ENCODE data around the gene EBF3. TPM values are rescaled to one million over a fixed set of nuclear protein-coding genes. Genes with fewer than 3 reads are reported as not detected.

EBF3 gene
- total and polyA plus RNA-seq, 4 donors: 0.13 to 23.3 (median 4.3) TPM

GRCh38 chr10:129908406-129908805 is 55.7 kb downstream of the EBF3 start:
- Histone ChIP-seq H3K9me3 (ENCODE audit: control insufficient read depth, low read length) (no peaks in the 10 kb centered on the region), H3K4me1 (ENCODE audit: control insufficient read depth in 1 of 2, insufficient read depth in 2 of 2, low read length in 2 of 2) (no peaks in the 10 kb centered on the region), H3K27ac (ENCODE audit: low read depth in 1 of 2, low read length in 2 of 2) (no peak overlapping the region), H3K4me3 (ENCODE audit: low read length in 2 of 2) (no peak overlapping the region), H3K27me3 (ENCODE audit: control insufficient read depth in 1 of 2, insufficient read depth in 2 of 2, low read length in 1 of 2) (no peaks in the 10 kb centered on the region), H3K36me3 (ENCODE audit: control insufficient read depth in 1 of 2, insufficient read depth in 2 of 2, low read length in 1 of 2) (no peaks in the 10 kb centered on the region)
- DNase-seq (no peak), ATAC-seq (ENCODE audit: low FRiP score) (no peak)
- 94 to 95% methylated on average over 15 of the region's 15 CpGs for WGBS, 2 donors
- intact Hi-C loops (cut with DNase I): no loop called here

GRCh38 chr10:129905553-129905952 is 58.5 kb downstream of the EBF3 start:
- intact Hi-C loops (cut with DNase I): no loop called here
- ATAC-seq (ENCODE audit: low FRiP score) (no peak), DNase-seq (no peak)
- Histone ChIP-seq H3K36me3 (ENCODE audit: control insufficient read depth in 1 of 2, insufficient read depth in 2 of 2, low read length in 1 of 2) (no peaks in the 10 kb centered on the region), H3K9me3 (ENCODE audit: control insufficient read depth, low read length) (no peaks in the 10 kb centered on the region), H3K4me1 (ENCODE audit: control insufficient read depth in 1 of 2, insufficient read depth in 2 of 2, low read length in 2 of 2) (no peaks in the 10 kb centered on the region), H3K4me3 (ENCODE audit: low read length in 2 of 2) (no peak overlapping the region), H3K27me3 (ENCODE audit: control insufficient read depth in 1 of 2, insufficient read depth in 2 of 2, low read length in 1 of 2) (no peaks in the 10 kb centered on the region), H3K27ac (ENCODE audit: low read depth in 1 of 2, low read length in 2 of 2) (no peak overlapping the region)
- WGBS, 2 donors: 83% methylated on average over 12 of the region's 12 CpGs

- no peak overlapping the region for H3K27ac ChIP-seq (ENCODE audit: low read depth in 1 of 2, low read length in 2 of 2)
- H3K36me3 ChIP-seq (ENCODE audit: control insufficient read depth in 1 of 2, insufficient read depth in 2 of 2, low read length in 1 of 2): no peaks in the 10 kb centered on the region
- ATAC-seq (ENCODE audit: low FRiP score) (no peak), DNase-seq (no peak)
- H3K4me3 ChIP-seq (ENCODE audit: low read length in 2 of 2): no peak overlapping the region
- intact Hi-C loops (cut with DNase I): no loop called here
- no peaks in the 10 kb centered on the region for H3K9me3 ChIP-seq (ENCODE audit: control insufficient read depth, low read length)
- no peaks in the 10 kb centered on the region for H3K27me3 ChIP-seq (ENCODE audit: control insufficient read depth in 1 of 2, insufficient read depth in 2 of 2, low read length in 1 of 2)
- H3K4me1 ChIP-seq (ENCODE audit: control insufficient read depth in 1 of 2, insufficient read depth in 2 of 2, low read length in 2 of 2): no peaks in the 10 kb centered on the region
- 89 to 95% methylated on average over 2 of the region's 2 CpGs for WGBS, 2 donors
Measured at GRCh38 chr10:129904323-129904722, 59.8 kb downstream of the EBF3 start.

- H3K4me1 ChIP-seq (ENCODE audit: control insufficient read depth in 1 of 2, insufficient read depth in 2 of 2, low read length in 2 of 2): no peaks in the 10 kb centered on the region
- DNase-seq: no peak
- H3K27me3 ChIP-seq (ENCODE audit: control insufficient read depth in 1 of 2, insufficient read depth in 2 of 2, low read length in 1 of 2): no peaks in the 10 kb centered on the region
- intact Hi-C loops (cut with DNase I): no loop called here
- H3K9me3 ChIP-seq (ENCODE audit: control insufficient read depth, low read length): no peaks in the 10 kb centered on the region
- H3K36me3 ChIP-seq (ENCODE audit: control insufficient read depth in 1 of 2, insufficient read depth in 2 of 2, low read length in 1 of 2): no peaks in the 10 kb centered on the region
- H3K27ac ChIP-seq (ENCODE audit: low read depth in 1 of 2, low read length in 2 of 2): no peak overlapping the region
- no peak overlapping the region for H3K4me3 ChIP-seq (ENCODE audit: low read length in 2 of 2)
- WGBS, 2 donors: 52 to 59% methylated on average over 15 of the region's 15 CpGs
- ATAC-seq (ENCODE audit: low FRiP score): no peak
Measured at GRCh38 chr10:129901389-129902006, 62.6 kb downstream of the EBF3 start.

- no peaks in the 10 kb centered on the region for H3K27me3 ChIP-seq (ENCODE audit: control insufficient read depth in 1 of 2, insufficient read depth in 2 of 2, low read length in 1 of 2)
- no peak overlapping the region for H3K4me3 ChIP-seq (ENCODE audit: low read length in 2 of 2)
- H3K27ac ChIP-seq (ENCODE audit: low read depth in 1 of 2, low read length in 2 of 2): no peak overlapping the region
- DNase-seq (no peak), ATAC-seq (ENCODE audit: low FRiP score) (no peak)
- H3K4me1 ChIP-seq (ENCODE audit: control insufficient read depth in 1 of 2, insufficient read depth in 2 of 2, low read length in 2 of 2): no peaks in the 10 kb centered on the region
- 94 to 95% methylated on average over 1 of the region's 1 CpG for WGBS, 2 donors
- H3K36me3 ChIP-seq (ENCODE audit: control insufficient read depth in 1 of 2, insufficient read depth in 2 of 2, low read length in 1 of 2): no peaks in the 10 kb centered on the region
- intact Hi-C loops (cut with DNase I): no loop called here
- no peaks in the 10 kb centered on the region for H3K9me3 ChIP-seq (ENCODE audit: control insufficient read depth, low read length)
Measured at GRCh38 chr10:129900825-129901224, 63.2 kb downstream of the EBF3 start.

- no peak for ATAC-seq (ENCODE audit: low FRiP score)
- intact Hi-C loops (cut with DNase I): no loop called here
- WGBS, 2 donors: 43 to 56% methylated on average over 21 to 22 of the region's 22 CpGs
Measured at GRCh38 chr10:129899276-129900130, 64.6 kb downstream of the EBF3 start.

GRCh38 chr10:129898706-129899268 is 65.3 kb downstream of the EBF3 start:
- Histone ChIP-seq H3K36me3 (ENCODE audit: control insufficient read depth in 1 of 2, insufficient read depth in 2 of 2, low read length in 1 of 2) (no peaks in the 10 kb centered on the region), H3K27me3 (ENCODE audit: control insufficient read depth in 1 of 2, insufficient read depth in 2 of 2, low read length in 1 of 2) (no peaks in the 10 kb centered on the region), H3K4me3 (ENCODE audit: low read length in 2 of 2) (no peak overlapping the region), H3K4me1 (ENCODE audit: control insufficient read depth in 1 of 2, insufficient read depth in 2 of 2, low read length in 2 of 2) (no peaks in the 10 kb centered on the region), H3K27ac (ENCODE audit: low read depth in 1 of 2, low read length in 2 of 2) (no peak overlapping the region), H3K9me3 (ENCODE audit: control insufficient read depth, low read length) (no peaks in the 10 kb centered on the region)
- WGBS, 2 donors: 8 to 13% methylated on average over 38 of the region's 38 CpGs
- intact Hi-C loops (cut with DNase I): no loop called here
- ATAC-seq (ENCODE audit: low FRiP score) (no peak), DNase-seq (no peak)

More at GRCh38 chr10:129899276-129900130, 64.6 kb downstream of the EBF3 start:
- Histone ChIP-seq H3K4me3 (ENCODE audit: low read length in 2 of 2) (no peak overlapping the region), H3K9me3 (ENCODE audit: control insufficient read depth, low read length) (no peaks in the 10 kb centered on the region), H3K27ac (ENCODE audit: low read depth in 1 of 2, low read length in 2 of 2) (no peak overlapping the region), H3K4me1 (ENCODE audit: control insufficient read depth in 1 of 2, insufficient read depth in 2 of 2, low read length in 2 of 2) (no peaks in the 10 kb centered on the region), H3K36me3 (ENCODE audit: control insufficient read depth in 1 of 2, insufficient read depth in 2 of 2, low read length in 1 of 2) (no peaks in the 10 kb centered on the region), H3K27me3 (ENCODE audit: control insufficient read depth in 1 of 2, insufficient read depth in 2 of 2, low read length in 1 of 2) (no peaks in the 10 kb centered on the region)
- no peak for DNase-seq

- intact Hi-C loops (cut with DNase I): no loop called here
- Histone ChIP-seq H3K36me3 (ENCODE audit: control insufficient read depth in 1 of 2, insufficient read depth in 2 of 2, low read length in 1 of 2) (no peaks in the 10 kb centered on the region), H3K4me3 (ENCODE audit: low read length in 2 of 2) (no peak overlapping the region), H3K4me1 (ENCODE audit: control insufficient read depth in 1 of 2, insufficient read depth in 2 of 2, low read length in 2 of 2) (no peaks in the 10 kb centered on the region), H3K9me3 (ENCODE audit: control insufficient read depth, low read length) (no peaks in the 10 kb centered on the region), H3K27ac (ENCODE audit: low read depth in 1 of 2, low read length in 2 of 2) (no peak overlapping the region), H3K27me3 (ENCODE audit: control insufficient read depth in 1 of 2, insufficient read depth in 2 of 2, low read length in 1 of 2) (no peaks in the 10 kb centered on the region)
- 37 to 38% methylated on average over 15 of the region's 15 CpGs for WGBS, 2 donors
- no peak for DNase-seq
- ATAC-seq (ENCODE audit: low FRiP score): no peak
Measured at GRCh38 chr10:129897871-129898626, 66.0 kb downstream of the EBF3 start.
